D721Med (cell line): ENCODE results near the gene SPTBN1.

Source experiments
- DNase-seq: peaks from one replicate; pipeline ENCODE4 v3.0.0; 2011; ENCODE audit warnings: low spot score; ENCODE audit not compliant: insufficient read length
- FAIRE-seq: peaks from 2 replicates; lab custom pipeline; 2011; peaks lifted over from hg19 to GRCh38; lab: Jason Lieb, UNC
- CTCF ChIP-seq: IDR thresholded peaks from 2 replicates; pipeline ENCODE4 v1.5.1; 2012; ENCODE audit warnings: mild to moderate bottlenecking, control low read depth; ENCODE audit not compliant: insufficient read depth; ENCODE audit errors: missing control alignments

Gene SPTBN1

GRCh38 chr2:54455563-54456361, at the start of gene SPTBN1:
SPTBN1 (plus strand) TSS chr2:54456327; CDS start chr2:54526419, 70,092 bp downstream.
- TF ChIP-seq CTCF: no peak
- FAIRE-seq (no peak), DNase-seq (peak; percentile 55)

- no peak for TF ChIP-seq CTCF
- no peak for DNase-seq
- no peak for FAIRE-seq
These were observed 48.4 kb upstream of the SPTBN1 start for GRCh38 chr2:54407693-54408092.

- DNase-seq (no peak), FAIRE-seq (no peak)
- TF ChIP-seq CTCF: no peak
These were observed 47.8 kb upstream of the SPTBN1 start for GRCh38 chr2:54408288-54408687.

DNA sequence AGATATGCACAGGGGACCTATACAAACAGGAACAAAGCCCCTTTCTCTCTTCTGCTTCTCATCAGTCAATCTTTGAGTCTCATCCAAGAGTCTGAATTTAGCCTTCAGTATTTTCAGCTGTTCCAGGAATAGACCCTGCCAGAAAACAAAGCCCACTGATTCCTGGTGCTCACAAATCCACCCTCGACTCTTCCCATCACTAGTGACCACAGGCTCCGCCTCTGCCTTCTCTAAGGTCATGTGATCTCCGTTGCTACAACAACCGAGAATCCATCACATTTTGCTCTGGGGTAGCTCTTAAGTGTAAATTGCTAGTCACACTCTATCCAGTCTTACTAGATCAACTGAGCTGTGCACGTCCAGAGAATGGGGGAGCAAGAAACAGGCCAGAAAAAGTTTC, 46.4 kb upstream of the SPTBN1 start:
- DNase-seq (no peak), FAIRE-seq (no peak)
- TF ChIP-seq CTCF: no peak

GRCh38 chr2:54411801-54412354, 44.2 kb upstream of the SPTBN1 start:
- DNase-seq: no peak

GRCh38 chr2:54416166-54416813, 39.8 kb upstream of the SPTBN1 start:
- FAIRE-seq (no peak), DNase-seq (no peak)
- no peak for TF ChIP-seq CTCF

More at GRCh38 chr2:54411801-54412354, 44.2 kb upstream of the SPTBN1 start:
- no peak for TF ChIP-seq CTCF
- no peak for FAIRE-seq

DNA sequence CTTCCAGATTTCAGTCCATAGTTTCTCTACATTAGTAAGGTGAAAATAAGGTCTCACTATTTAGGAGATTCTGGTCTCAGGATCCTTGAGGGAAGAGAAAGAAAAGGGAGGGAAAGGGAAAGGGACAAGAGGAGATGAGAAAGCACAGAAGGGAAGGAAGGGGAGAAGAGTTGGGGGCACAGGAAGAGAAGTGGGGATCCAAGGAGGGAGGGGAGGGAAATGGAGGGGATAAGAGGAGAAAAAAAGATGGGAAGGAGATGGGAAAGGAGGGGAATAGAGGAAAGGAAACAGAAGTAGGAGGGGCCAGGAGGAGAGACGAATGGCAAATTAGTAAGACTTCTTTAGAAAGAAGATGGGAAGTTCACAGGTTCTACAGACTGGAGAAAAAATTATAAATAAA, 39.2 kb upstream of the SPTBN1 start:
- DNase-seq (no peak), FAIRE-seq (no peak)
- no peak for TF ChIP-seq CTCF
